A549 treated with Hydrocortisone at 1 μM for 4 hours (cell line): ENCODE results near the gene BSPRY. TPM values are rescaled to one million over a fixed set of nuclear protein-coding genes. Genes with fewer than 3 reads are reported as not detected.

Experiments
- total RNA-seq: library from RNA; stranded (reverse); fragments of 200-300 nt; extraction: Qiagen RNA extraction; gene quantifications from 5 replicates; pipeline ENCODE4 v1.2.3, GENCODE V29; 2022

BSPRY gene
- total RNA-seq, result 0.06 to 0.12 TPM in 2 of 5 replicates, not detected in the others

GRCh38 chr9:113349445-113350094, at the start of gene BSPRY:
Gene BSPRY (plus strand): TSS chr9:113349541. CDS start chr9:113349580, 39 bp downstream.

GRCh38 chr9:113302792-113303418, 46.4 kb upstream of the BSPRY start, which contains the start of gene RNF183:
Gene RNF183 (minus strand): TSS chr9:113303376. CDS start chr9:113298184, 5,192 bp downstream.

GRCh38 chr9:113340011-113340699, 9.2 kb upstream of the BSPRY start, which contains the start of gene WDR31:
Gene WDR31 (minus strand): TSS chr9:113340275. CDS start chr9:113332022, 8,253 bp downstream.

DNA sequence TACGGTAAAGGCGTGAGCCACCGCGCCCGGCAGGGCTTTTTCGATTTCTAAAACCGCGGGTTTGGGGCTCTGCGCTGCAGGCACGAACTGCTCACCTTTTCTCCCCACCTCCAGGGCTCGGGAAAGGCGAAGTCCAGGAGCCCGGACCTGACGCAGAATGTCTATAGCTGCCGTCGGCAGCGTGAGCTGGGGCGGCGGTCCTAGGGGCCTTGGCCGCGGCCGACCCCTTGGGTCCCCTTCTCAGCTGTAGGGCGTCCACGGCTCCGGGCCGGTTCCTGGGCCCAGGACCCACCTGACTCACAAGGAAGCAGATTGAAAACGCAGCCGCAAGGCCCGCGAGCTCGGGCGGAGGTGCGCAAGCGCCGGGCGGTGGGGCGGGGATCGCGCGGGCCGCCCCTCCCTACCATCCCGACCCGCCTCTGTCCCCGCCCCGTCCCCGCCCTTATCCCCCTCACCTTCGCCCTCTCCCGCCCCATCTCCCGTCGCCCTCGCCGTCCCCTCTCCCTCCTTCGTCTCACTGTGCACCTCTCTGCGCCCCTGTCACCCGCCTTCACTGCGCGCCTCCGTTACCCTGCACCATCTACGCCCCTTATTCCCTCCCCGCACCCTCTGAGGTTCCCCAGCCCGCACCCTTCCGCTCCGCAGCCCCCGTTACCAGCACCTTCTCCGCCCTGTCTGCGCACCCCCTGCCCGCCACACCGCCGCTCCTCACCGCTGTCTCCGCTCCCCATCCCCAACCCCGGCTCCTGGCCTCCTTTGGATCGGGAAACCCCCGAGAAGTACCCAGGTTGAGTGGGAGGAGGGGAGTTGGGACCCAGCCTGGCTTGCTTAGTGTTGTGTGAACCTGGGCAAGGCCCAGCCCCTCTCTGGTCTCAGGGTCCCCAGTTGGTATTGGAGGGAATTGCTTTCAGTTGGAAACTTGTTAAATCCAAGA, 27.6 kb downstream of the BSPRY start, which contains the start of gene HDHD3:
Gene HDHD3, minus strand, starts transcription at position 353 of the 934 bp plus-strand sequence. CDS start 2,632 bp downstream, outside the sequence.

GRCh38 chr9:113401027-113401792, 51.9 kb downstream of the BSPRY start, which contains the start of gene ALAD:
Gene ALAD (minus strand): TSS chr9:113401284. CDS start chr9:113393559, 7,725 bp downstream.

DNA sequence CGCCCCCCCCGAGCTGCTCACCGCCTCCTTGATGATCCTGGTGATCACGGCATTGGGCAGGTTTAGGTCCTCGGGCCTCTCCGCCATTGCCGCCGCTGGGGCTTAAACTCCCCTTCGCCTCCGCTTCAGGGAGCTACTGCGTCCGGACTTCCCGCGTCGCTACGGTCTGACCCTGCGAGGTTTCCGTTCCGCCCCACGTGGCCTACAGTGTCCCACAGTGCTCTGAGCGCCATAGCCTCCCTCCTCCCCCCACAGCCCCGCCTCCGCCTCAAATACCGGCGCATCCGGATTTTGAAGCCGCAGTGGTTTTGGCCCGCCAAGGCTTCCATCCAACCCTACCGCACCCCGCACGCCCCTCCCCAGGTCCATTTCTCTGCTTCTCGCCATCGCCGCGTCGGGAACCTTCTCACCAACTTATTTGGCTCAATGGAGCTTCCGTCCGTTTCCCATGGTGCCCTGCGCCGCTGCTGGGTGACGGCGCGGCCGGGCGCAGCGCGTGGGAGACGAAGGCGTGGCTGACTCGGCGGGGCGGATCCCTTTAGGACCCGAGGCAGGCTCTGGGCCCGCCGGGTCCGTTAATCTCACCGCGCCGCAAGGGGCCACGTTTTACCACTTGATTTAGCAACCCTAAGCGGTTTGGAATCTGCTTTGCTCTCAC, 61.0 kb downstream of the BSPRY start, which contains the start of the genes C9orf43 and POLE3:
Gene C9orf43, plus strand, starts transcription at position 541 of the 658 bp plus-strand sequence. CDS start 2,747 bp downstream, outside the sequence.
Gene POLE3, minus strand, starts transcription at position 469 of the 658 bp plus-strand sequence. Its CDS starts 382 bp downstream, at position 87.

Other genes starting within 250 kb of the BSPRY start
- gene SLC31A2, start 198.5 kb upstream of the BSPRY start, total RNA-seq, result 6.9 to 8.1 TPM (median 7.6 TPM) in 5 replicates
- gene FKBP15, start 128.3 kb upstream of the BSPRY start, total RNA-seq, result 16.4 to 17.7 TPM (median 16.5 TPM) in 5 replicates
- 17.3 to 23.9 TPM (median 19.4 TPM) in 5 replicates for gene SLC31A1, start 128.0 kb upstream of the BSPRY start, total RNA-seq
- 42.4 to 59.7 TPM (median 46.0 TPM) in 5 replicates for gene CDC26, start 74.0 kb upstream of the BSPRY start, total RNA-seq
- 52.5 to 69.6 TPM (median 55.1 TPM) in 5 replicates for gene PRPF4, start 73.9 kb upstream of the BSPRY start, total RNA-seq
- not detected in 5 replicates for gene RNF183, start 46.2 kb upstream of the BSPRY start, total RNA-seq
- 0.90 to 1.5 TPM (median 1.1 TPM) in 5 replicates for gene WDR31, start 9.3 kb upstream of the BSPRY start, total RNA-seq
- 17.7 to 25.5 TPM (median 23.0 TPM) in 5 replicates for gene HDHD3, start 27.4 kb downstream of the BSPRY start, total RNA-seq
- gene ALAD, start 51.7 kb downstream of the BSPRY start, total RNA-seq, result 12.8 to 17.9 TPM (median 14.5 TPM) in 5 replicates
- gene POLE3, start 61.1 kb downstream of the BSPRY start, total RNA-seq, result 103 to 118 TPM (median 110 TPM) in 5 replicates
- 0.38 to 0.71 TPM (median 0.56 TPM) in 5 replicates for gene C9orf43, start 61.2 kb downstream of the BSPRY start, total RNA-seq
- 16.4 to 19.5 TPM (median 17.1 TPM) in 5 replicates for gene RGS3, start 114.2 kb downstream of the BSPRY start, total RNA-seq